ENCODE data around the gene GPR149.

Gene GPR149

GRCh38 chr3:154310840-154311239 is 119.2 kb downstream of the GPR149 start:
- Histone ChIP-seq H3K27me3 (ENCODE audit: low read depth, low read length) (no peaks in the 10 kb centered on the region), H3K79me2 (ENCODE audit: low read length) (peaks cover 33% of the 10 kb centered on the region), H3K27ac (ENCODE audit: low read length) (no peak overlapping the region), H3K4me1 (ENCODE audit: low read length) (peaks cover 17% of the 10 kb centered on the region), H3K9ac (ENCODE audit: low read length) (no peak overlapping the region), H4K20me1 (ENCODE audit: insufficient read depth, low read length) (0 out of 2 replicates have a peak, but pooled peaks cover 7% of the 10 kb centered on the region), H3K36me3 (replicated peaks; ENCODE audit: low read depth, low read length) (peaks cover 46% of the 10 kb centered on the region), H3K4me3 (ENCODE audit: low read length) (no peak overlapping the region), H3K9me3 (ENCODE audit: insufficient read depth, low read length) (no peaks in the 10 kb centered on the region), H3K4me2 (ENCODE audit: low read length) (no peak overlapping the region), H2AFZ (ENCODE audit: low read depth, low read length) (no peak overlapping the region)
- TF ChIP-seq EZH2phosphoT487 (IDR thresholded peaks at IDR 0.05; ENCODE audit: low read depth) (no peak), CTCF (IDR thresholded peaks at IDR 0.05; ENCODE audit: low read depth, low read length) (no peak)

GRCh38 chr3:154307363-154307762 is 122.6 kb downstream of the GPR149 start:
- H3K4me1 ChIP-seq (ENCODE audit: low read length) = peaks cover 29% of the 10 kb centered on the region
- H4K20me1 ChIP-seq (ENCODE audit: insufficient read depth, low read length) = 0 out of 2 replicates have a peak, but pooled peaks cover 4% of the 10 kb centered on the region
- H3K4me3 ChIP-seq (ENCODE audit: low read length) = no peak overlapping the region
- TF ChIP-seq EZH2phosphoT487 (IDR thresholded peaks at IDR 0.05; ENCODE audit: low read depth) (no peak), CTCF (IDR thresholded peaks at IDR 0.05; ENCODE audit: low read depth, low read length) (no peak)
- H3K27me3 ChIP-seq (ENCODE audit: low read depth, low read length) = no peaks in the 10 kb centered on the region
- no peak overlapping the region for H2AFZ ChIP-seq (ENCODE audit: low read depth, low read length)
- H3K9me3 ChIP-seq (ENCODE audit: insufficient read depth, low read length) = no peaks in the 10 kb centered on the region
- H3K4me2 ChIP-seq (ENCODE audit: low read length) = no peak overlapping the region
- H3K9ac ChIP-seq (ENCODE audit: low read length) = no peak overlapping the region
- peaks cover 58% of the 10 kb centered on the region for H3K36me3 ChIP-seq (replicated peaks; ENCODE audit: low read depth, low read length)
- H3K79me2 ChIP-seq (ENCODE audit: low read length) = peaks cover 19% of the 10 kb centered on the region
- no peak overlapping the region for H3K27ac ChIP-seq (ENCODE audit: low read length)

GRCh38 chr3:154304936-154305335 is 125.1 kb downstream of the GPR149 start:
- Histone ChIP-seq H3K4me3 (ENCODE audit: low read length) (no peak overlapping the region), H3K36me3 (replicated peaks; ENCODE audit: low read depth, low read length) (peaks cover 76% of the 10 kb centered on the region), H3K27ac (ENCODE audit: low read length) (no peak overlapping the region), H4K20me1 (ENCODE audit: insufficient read depth, low read length) (0 out of 2 replicates have a peak, but pooled peaks cover 4% of the 10 kb centered on the region), H3K79me2 (ENCODE audit: low read length) (peaks cover 19% of the 10 kb centered on the region), H3K4me1 (ENCODE audit: low read length) (peaks cover 29% of the 10 kb centered on the region), H3K9ac (ENCODE audit: low read length) (no peak overlapping the region), H2AFZ (ENCODE audit: low read depth, low read length) (no peak overlapping the region), H3K9me3 (ENCODE audit: insufficient read depth, low read length) (no peaks in the 10 kb centered on the region), H3K4me2 (ENCODE audit: low read length) (peak overlapping the region; percentile 31), H3K27me3 (ENCODE audit: low read depth, low read length) (no peaks in the 10 kb centered on the region)
- no peak for TF ChIP-seq EZH2phosphoT487 (IDR thresholded peaks at IDR 0.05; ENCODE audit: low read depth)
- TF ChIP-seq CTCF (IDR thresholded peaks at IDR 0.05; ENCODE audit: low read depth, low read length) = no peak

DNA sequence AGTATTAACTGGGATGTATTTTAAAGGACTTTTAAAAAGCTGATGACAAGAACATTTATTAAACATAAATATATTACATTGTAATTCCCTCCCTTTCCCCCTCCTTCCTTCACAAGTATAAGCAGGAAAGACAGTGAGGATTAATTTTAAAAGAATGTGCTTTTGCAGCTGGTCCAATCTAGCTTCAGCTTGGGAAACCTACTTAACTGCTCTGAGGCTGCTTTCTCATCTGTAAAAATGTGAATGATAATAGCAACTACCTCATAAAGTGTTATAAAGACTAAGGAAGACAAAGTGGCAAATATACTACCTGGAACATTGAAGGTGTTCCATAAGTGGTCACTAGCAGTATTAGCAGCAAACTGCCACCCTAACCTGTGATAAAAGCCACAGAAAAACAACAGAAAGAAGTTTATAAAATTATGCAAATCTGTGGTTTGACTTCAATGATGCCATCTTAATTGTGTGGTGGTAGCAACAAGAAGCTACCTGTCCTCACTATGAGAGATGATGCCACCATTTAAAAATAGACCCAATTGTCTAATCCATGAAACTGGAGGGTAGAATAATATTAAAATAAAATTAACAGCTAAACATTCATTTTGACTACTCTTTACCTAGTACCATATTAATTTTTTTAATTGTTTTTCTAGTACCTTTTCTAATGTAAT is 125.7 kb downstream of the GPR149 start:
- Histone ChIP-seq H2AFZ (ENCODE audit: low read depth, low read length) (no peak overlapping the region), H3K4me2 (ENCODE audit: low read length) (no peak overlapping the region), H3K9ac (ENCODE audit: low read length) (no peak overlapping the region), H3K27ac (ENCODE audit: low read length) (no peak overlapping the region), H4K20me1 (ENCODE audit: insufficient read depth, low read length) (0 out of 2 replicates have a peak, but pooled peaks cover 4% of the 10 kb centered on the region), H3K36me3 (replicated peaks; ENCODE audit: low read depth, low read length) (peaks cover 81% of the 10 kb centered on the region), H3K4me3 (ENCODE audit: low read length) (no peak overlapping the region), H3K4me1 (ENCODE audit: low read length) (peaks cover 29% of the 10 kb centered on the region), H3K27me3 (ENCODE audit: low read depth, low read length) (no peaks in the 10 kb centered on the region), H3K9me3 (ENCODE audit: insufficient read depth, low read length) (no peaks in the 10 kb centered on the region), H3K79me2 (ENCODE audit: low read length) (peaks cover 19% of the 10 kb centered on the region)
- TF ChIP-seq EZH2phosphoT487 (IDR thresholded peaks at IDR 0.05; ENCODE audit: low read depth) (no peak), CTCF (IDR thresholded peaks at IDR 0.05; ENCODE audit: low read depth, low read length) (no peak)
